SHP77 treated with DMSO at 0.1 percent for 48 hours (cell line): ENCODE data around the gene HACD3.
"Not testable (repeated sequence)": the region's sequence is repeated elsewhere in the genome, so short reads cannot be mapped to it uniquely, and the experiment has no call there.

Experiments used
- DNase-seq: peaks from one replicate; lab custom pipeline; 2025; lab: John Stamatoyannopoulos, UW

The HACD3 gene

DNA sequence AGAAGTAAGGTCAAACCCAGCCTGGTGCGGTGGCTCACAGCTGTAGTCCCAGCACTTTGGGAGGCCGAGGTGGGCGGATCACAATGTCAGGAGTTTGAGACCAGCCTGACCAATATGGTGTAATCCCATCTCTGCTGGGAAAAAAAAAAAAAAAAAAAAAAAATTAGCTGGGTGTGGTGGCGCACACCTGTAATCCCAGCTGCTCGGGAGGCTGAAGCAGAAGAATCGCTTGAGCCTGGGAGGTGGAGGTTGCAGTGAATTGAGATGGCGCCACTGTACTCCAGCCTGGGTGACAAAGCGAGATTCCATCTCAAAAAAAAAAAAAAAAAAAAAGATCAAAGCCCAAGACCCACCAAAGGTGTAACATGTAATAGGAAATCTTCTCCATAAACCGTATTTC lies 19.0 kb downstream of the HACD3 start:
- not testable (repeated sequence) for DNase-seq

DNA sequence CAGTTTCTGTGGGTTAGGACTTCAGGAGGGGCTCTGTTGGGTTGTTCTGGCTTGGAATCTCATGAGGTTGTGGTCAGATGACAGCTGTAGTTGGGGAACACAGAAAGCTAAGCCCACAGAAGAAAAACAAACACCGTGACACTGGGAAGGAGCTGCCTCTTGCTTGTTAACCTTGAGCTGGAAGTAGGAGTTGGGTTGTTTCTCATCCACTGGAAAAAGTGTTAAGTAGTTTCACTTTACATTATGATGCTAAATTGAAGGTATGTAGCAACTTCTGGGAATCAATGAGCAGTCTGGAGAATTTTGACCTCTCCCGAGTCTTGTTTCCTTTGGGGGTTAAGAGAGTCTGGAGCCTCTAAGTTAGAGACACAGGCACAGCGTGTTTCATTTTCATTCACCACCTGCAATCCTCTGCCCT lies 20.4 kb downstream of the HACD3 start:
- no peak for DNase-seq

DNA sequence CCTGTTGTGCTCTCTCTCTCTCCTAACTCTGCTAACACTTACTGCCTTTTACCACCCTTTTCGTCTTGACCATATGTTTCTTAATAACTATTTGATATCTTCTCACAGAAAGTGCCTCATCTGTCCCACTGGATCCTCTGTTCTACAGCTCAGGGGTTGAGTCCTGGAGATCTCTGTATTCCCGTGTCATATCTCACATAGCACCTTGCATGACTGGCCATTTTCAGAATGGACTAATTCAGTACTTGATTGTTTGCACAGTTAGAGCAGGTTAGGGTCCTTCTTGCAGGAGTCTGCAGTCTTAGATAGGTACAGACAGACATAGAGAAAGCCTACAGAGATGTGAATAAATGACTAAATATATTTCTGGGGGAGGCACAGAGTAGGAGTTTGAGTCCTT lies 20.9 kb downstream of the HACD3 start:
- DNase-seq, result no peak

DNA sequence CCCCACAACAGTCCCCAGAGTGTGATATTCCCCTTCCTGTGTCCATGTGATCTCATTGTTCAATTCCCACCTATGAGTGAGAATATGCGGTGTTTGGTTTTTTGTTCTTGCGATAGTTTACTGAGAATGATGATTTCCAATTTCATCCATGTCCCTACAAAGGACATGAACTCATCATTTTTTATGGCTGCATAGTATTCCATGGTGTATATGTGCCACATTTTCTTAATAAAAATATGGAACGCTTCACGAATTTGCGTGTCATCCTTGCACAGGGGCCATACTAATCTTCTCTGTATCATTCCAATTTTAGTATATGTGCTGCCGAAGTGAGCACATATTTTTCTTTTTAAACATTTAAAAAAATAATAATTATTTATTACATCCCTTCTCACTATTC lies 22.6 kb downstream of the HACD3 start:
- not testable (repeated sequence) for DNase-seq

DNA sequence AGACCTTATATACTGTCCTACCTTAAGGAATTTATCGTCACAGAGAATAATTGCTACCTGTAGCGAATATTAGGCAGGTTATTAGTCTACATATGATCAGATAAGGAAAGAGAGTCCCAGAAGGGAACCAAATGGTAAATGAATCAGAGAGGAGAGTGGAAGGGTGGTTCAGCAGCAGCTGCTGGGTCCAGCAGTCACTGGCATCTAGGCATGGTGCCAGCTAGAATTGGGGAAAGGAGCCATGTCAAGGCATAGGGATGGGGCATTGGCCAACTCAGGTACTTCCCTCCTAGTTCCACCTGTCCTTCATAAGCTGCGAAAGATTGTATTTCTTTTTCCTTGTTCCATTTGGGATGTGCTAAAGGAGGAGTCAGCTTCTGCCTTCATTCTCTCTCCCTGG lies 23.4 kb downstream of the HACD3 start:
- no peak for DNase-seq

DNA sequence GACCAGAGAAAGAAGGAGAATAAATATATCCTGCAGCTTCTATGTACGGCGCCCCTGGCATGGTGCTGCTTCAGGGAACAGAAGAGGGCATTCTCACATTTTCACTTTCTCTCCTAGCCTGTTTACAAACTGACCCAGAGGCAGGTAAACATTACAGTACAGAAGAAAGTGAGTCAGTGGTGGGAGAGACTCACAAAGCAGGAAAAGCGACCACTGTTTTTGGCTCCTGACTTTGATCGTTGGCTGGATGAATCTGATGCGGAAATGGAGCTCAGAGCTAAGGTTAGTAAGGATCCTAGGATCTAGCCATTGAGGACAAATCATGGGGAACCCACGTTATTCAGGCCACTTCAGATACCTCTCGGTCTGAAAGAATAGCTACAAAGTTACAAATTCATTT lies 26.4 kb downstream of the HACD3 start:
- DNase-seq, result no peak

DNA sequence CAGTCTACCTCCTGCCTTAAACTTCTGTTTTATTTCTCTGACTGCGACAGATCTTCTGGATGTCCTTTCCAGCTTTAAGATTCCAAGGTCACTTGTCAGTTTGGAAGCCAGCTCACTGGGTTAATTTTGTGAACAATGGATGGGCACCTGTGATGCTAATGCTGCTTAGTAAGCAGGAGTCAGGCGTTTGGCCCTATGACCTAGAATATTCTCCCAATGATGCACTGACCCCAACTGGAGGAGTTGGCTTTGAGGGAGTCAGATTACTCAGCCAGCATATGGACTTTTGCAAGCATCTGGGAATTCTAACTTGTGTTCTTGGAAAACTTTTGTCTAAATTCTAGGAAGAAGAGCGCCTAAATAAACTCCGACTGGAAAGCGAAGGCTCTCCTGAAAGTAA lies 28.1 kb downstream of the HACD3 start:
- no peak for DNase-seq

DNA sequence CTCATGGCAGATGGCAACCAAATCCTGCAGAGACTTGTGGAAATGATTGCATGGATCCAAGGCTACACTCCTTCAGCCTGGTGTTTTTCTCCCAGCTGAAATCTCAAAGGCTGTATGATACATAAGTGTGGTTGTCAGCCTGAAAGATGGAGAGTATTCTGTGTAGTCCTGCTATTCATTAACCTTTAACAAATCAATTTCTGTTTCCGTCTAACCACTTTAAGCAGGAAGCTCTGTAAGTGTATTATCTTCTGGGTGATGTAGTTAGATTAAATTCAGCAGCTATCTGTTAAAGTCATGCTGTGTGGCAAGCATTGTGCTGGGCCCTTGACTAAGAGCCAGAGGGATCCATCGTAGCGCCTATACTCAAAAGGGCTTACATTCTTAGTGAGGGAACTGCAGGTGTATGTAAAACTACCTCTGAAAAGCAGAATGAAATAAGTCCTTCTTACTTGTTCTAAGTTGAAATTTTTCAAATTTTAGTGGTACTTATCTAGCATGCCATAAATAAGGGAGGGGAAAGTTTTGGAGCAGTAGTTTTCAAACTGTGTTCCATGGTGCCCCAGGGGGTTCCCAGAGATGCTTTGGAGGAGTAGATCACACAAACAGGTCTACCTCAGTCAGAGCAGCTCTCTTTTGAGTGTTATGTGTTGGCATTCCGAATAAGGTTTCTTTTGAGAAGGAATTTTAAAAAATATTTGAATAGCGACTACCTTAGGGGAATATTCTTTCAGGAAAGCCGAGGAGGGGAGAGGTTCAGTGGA lies 28.9 kb downstream of the HACD3 start:
- DNase-seq, result no peak

DNA sequence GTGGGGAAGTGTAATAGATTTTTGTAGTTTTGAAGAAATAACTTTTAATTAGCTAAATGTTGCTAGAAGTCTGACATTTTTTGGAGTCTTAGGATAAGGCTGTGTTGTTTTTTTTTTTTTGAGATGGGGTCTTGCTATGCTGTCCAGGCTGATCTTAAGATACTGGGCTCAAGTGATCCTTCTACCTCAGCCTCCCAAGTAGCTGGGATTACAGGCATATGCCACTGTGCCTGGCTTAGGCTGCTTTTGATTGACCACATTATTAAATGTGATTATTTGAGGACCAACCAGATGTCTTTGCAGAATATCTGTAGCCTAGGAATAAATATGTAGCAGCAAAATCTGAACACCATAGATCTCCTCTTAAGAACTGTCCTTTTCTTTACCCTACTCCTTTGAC lies 29.7 kb downstream of the HACD3 start:
- DNase-seq, result no peak

DNA sequence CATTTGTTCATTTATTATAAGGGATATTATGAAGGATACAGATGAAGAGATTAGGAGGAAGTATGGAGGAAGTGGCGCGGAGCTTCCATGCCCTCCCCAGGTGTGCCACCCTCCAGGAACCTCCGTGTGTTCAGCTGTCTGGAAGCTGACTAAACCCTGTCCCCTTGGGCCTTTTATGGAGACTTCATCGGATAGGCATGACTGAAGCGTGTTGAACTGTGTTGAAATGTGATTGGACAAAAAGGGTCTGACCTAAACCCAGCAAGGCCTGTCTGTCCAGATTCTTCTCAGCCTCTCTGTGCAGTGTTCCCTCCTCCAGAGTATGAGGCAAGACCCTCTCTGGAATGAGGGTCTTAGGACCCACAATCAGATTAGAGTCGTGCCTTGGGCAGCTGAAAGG lies 31.7 kb downstream of the HACD3 start:
- DNase-seq, result no peak

DNA sequence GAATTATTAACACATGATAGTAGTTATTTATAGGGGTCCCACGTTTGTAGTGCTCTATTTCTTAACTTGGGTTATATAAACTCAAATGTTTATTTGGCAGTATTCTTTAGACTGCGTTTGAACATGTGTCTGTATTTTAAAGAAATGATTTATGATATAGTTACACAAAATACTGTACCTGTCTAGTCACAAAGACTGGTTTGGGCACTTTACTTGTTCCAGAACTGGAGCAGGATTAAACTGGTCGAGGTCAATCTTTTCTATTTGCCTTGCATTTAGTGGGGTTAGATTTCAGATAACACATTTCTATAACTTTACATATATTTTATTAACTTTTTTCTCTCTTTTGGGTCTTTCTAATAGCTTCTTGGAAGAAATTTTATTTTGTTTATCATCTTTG lies 39.5 kb downstream of the HACD3 start:
- DNase-seq, result no peak

DNA sequence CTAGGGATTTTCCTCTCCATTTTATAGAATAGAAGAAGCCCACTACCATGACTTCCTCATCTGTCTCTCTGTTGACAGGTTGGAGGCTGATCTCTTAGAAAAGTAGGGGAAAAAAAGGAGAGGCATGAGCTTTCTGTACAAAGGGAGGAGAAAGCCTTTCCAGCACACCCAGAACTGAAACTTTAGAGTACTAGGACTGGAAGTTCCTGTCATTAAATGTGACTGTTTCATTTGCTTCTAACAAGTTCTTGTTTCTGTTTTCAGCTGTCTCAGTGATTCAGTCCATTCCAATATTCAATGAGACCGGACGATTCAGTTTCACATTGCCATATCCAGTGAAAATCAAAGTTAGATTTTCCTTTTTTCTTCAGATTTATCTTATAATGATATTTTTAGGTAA lies 41.7 kb downstream of the HACD3 start:
- DNase-seq, result no peak

DNA sequence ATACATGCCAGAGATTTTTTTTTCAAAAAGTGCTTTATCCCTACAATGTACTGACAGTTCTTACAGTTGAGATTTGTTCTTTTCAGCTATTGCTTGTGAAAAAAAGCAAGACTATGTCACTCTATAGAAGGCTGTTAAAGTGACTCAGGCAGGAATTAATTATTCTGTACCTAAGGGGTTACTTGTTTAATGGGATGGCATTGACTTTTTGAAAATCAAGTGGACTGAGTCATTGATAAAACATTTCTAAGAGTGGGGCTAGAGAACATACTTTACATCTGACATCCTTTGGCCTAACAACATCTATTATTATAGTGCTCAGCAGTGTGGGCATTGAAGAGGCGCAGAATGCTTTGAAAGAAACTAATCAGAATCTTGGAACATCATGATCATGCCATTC lies 46.4 kb downstream of the HACD3 start:
- no peak for DNase-seq

DNA sequence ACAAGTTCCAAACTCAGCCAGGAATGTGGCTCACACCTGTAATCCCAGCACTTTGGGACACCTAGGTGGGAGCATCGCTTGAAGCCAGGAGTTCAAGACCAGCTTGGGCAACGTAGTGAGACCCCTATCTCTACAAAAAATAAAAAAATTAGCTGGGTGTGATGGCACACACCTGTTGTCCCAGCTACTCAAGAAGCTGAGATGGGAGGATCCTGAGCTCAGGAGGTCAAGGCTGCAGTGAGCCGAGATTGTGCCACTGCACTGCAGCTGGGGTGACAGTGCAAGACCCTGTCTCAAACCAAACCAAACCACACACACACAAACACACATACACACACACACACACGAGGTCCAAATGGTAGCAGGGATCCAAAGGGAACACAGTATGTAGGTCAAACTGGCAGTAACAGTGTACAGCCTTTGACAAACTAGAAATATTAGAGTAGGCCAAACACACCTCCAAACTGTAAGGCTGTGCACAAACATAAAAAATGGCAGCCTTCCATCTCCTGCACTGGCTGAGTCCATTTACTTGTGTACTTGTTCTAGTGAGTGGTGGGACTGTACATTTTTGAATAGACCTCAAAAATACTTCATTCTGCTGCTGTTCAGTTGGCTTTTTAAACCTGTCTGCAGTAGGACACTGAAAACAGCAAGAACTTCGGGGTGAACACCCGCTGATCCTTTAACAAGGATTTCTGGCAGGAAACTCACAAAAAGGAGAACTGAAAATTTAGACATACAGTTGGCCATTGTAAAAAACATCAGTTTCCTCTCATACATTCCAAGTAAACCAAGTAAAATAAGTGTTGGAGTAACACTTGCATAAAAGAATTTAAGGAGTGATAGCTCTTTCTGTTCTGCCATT lies 47.1 kb downstream of the HACD3 start:
- DNase-seq, result no peak

DNA sequence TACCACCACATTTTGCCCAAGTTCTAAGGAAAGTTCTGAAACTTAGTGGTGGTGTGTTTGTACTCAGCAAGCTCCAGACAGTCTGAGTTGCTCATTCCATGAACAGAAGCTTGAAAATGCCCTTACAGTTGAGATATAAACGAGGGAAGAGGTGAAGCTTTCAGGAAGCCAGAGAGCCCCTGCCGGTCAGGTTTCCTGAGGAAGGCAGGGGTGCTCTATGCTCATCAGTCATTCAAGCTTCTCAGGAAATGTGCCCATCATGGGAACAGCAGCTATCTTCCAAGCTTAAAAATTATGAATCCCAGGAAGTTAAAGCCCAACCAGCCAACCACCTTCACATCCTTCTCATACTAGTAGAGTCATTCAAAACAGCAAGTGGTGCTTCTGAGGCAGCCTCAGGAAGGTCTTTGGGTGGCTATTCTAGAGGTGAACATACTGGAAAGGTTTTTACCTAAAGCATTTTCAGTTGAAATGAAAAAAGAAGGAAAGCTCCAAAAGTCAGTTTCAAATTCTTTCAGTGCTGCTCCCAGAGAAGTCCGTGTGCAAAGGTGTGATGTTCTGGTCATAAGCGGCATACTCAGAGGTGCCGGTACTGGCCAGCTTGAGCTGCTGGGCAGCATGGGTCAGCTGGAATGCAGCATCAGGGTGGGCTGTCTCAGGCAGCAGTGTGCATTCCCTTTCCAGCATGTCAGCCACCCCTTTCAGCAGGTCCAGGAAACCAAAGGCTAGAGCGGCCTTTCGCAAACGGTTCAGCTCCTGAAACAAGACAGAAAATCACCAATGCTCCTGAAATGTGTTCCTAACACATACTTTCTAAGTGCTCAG lies 48.9 kb downstream of the HACD3 start:
- DNase-seq, result no peak

DNA sequence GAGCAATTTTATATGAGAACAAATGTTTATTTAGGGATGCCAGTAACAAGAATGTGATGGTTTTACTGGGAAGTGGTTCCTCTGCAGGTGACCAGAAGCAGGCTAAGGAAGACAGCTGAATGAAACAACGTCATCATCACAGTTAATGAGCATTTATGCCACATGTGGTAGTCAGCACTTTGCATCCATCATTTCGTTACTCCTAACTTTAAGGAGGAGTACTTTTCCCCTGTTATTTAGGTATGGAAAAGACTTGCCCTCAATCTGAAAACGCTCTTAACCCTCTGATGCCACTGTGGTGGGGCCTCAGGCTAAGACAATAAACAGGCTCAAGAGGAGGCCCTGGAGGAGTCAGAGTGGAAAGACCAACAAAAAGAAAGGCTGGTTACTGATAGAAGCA lies 49.5 kb downstream of the HACD3 start:
- DNase-seq, result no peak

DNA sequence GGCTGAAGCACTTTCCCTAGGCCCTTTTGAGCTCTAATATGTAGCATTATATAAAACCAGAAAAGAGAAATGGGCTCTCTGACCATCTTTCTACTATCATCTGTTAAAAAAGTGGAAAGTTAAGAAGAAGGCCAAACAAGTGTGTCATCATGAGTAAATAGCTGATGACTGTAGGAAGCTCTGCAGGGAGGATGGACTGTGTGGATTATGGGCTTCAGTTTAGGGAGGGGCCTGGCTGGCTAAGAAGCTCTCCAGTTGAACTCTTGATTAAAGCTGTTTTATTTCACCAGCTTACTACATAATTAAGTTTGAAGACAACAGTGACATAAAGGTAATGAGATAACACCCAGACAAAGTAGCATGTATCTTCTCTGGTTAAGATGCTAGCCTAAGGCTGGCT lies 50.0 kb downstream of the HACD3 start:
- no peak for DNase-seq

DNA sequence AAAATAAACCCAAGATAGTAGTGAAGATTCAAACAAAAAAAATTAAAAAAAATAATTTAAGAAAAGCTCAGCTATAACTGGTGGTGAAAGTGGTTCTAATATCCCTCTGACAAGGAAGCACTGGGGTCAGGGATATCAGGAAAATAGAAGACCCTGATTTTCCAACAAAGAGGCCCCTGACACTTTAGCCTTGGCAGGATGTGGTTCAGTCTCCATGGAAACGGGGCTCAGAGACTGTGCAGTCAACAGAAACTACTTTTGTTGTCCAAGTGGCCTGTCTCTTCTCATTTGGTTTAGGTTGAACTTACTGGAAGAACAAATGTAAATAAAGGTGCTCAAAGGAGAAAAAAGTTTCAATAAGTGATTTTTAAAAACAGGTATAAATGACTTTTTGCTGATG lies 53.4 kb downstream of the HACD3 start:
- DNase-seq, result no peak

DNA sequence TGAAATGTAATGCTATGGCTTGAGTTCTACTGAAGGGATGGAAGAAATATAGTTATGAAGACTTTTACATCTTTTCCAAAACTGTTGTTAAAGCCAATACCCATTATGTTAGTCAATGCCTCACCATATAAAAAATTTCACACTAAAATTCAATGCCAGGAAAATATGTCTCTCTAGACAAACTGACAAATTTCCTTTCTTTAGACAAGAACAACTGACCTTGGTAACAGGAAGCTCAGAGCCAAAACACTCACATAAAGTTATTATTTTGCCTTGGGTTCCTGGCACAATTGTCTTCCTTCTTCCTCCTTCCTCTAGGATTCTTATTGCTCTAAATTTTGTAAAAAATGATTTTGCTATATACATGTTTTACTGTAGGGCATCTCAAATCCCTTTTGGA lies 54.0 kb downstream of the HACD3 start:
- no peak for DNase-seq

DNA sequence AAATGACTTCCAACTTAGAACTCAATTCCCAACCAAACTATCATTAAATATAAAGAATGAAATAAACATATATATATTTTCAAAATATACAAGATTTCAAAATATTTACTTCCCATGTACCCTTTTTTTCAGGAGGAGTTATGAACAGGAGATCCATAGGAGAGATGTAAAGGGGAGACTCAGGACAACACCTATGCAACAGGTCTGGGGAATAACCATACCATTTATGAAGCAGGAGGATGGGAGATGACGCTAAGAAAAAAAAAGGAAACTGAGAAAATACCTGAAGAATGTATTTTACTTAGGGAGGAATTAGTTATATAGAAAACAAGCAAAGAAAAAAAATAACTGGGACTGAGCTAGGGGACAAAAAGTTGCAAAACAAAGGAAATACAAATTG lies 56.8 kb downstream of the HACD3 start:
- DNase-seq, result no peak

DNA sequence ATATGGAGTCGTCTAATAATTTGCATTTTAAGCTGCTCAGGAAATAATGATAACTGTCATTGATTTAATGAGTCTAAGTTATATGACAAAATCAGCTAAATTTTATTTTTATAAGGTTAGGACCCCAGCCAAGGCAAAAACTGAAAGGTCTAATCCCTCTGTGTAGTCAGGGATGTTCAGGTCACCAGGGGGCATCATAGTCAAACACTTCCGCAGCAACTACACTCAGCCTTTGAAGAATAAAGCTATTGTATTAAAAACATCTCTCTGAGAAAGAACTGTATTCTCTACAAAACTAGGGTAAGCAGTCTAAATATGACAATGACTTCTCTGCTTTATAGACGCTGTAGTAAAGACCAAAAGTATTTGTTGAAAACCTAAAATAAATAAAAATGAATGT lies 65.7 kb downstream of the HACD3 start:
- no peak for DNase-seq

DNA sequence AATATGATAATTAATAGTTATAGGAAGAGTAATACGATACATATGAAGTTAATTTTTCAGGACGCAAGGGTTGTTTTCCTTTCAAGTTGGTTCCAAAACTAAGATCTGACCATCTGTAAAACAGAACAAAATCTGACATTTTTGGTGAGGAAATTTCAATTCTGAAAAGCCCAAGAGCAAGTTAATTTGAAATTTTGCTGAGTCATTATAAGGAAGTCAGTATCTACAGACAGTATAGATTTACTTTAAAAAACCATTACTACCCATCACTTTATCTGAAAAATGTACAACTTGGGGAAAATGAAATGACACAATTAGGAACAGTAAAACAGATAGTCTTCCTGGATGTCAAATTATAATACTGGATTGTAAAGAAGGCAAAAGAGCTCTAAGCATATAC lies 68.2 kb downstream of the HACD3 start:
- DNase-seq, result no peak

DNA sequence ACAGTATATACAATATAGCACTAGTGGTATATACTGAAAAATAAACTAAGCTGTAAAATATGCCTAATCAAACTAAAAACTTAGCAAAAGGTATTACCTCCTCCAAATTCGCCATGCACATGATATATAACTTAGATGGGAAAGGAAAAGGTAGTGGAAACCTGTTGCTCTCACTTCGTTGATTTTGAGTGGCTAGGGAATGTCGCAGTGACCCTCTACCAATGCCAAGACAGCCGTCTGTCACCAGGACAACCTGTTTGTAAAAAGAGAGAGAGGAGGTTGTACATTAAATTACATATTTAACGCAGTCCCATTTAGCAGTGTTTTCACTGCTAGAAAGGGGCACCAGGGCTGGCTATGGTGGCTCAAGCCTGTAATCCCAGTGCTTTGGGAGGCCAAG lies 69.4 kb downstream of the HACD3 start:
- DNase-seq, result no peak
